Measurements from ENCODE around the gene KCNK13.

GRCh38 chr14:90179357-90179756 lies 117.6 kb downstream of the KCNK13 start:
- TF ChIP-seq POLR2A (IDR thresholded peaks at IDR 0.05; ENCODE audit: low read depth, low read length) (no peak), POLR2AphosphoS5 (IDR thresholded peaks at IDR 0.05; ENCODE audit: low read depth, low read length) (no peak), TAF1 (IDR thresholded peaks at IDR 0.05; ENCODE audit: low read depth, low read length) (no peak), PAX5 (IDR thresholded peaks at IDR 0.05; ENCODE audit: insufficient read depth, low read length, severe bottlenecking) (no peak)
